ENCODE measurements around the gene SCUBE2.
"Not testable (repeated sequence)": the region's sequence is repeated elsewhere in the genome, so short reads cannot be mapped to it uniquely, and the experiment has no call there.

The SCUBE2 gene

DNA sequence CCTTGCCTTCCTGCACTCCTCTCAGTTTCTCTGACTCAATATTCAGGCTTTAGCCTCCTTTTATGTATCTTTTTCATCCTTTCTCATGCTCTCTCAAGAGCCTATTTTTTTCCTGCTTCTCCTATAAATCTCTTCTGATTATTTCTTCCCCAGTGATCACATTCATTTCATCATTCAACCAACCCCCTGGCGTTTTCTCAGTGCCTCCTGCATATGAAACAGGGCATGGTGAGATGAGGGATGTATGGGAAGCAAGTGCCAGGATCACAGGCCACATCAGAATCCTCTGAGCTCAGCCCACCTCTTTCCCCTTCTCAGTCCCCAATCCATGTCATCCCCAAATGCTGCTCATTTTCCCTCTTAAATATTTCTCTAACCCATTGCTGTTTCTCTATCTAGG is 48.9 kb downstream of the SCUBE2 start:
- no peak for DNase-seq (ENCODE audit: low read depth)

DNA sequence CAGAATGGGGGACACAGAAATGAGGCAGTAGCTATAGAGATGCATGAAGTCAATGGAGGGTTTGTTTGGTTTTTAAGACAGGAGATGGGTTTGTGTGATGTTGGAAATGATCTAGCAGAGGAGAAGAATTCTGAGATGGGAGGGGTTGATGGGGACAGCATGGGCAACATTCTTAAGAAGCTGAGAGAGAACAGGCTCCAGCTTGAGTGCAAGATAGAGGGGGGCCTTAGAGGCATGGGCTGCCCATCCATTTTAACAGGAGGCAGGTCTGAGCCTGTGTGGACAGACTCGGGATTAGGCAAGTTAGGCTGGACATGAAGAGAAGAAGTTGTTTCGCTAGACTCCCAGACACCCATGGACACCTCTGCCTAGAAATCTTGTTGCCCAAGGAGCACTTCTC is 49.7 kb downstream of the SCUBE2 start:
- no peak for DNase-seq (ENCODE audit: low read depth)

DNA sequence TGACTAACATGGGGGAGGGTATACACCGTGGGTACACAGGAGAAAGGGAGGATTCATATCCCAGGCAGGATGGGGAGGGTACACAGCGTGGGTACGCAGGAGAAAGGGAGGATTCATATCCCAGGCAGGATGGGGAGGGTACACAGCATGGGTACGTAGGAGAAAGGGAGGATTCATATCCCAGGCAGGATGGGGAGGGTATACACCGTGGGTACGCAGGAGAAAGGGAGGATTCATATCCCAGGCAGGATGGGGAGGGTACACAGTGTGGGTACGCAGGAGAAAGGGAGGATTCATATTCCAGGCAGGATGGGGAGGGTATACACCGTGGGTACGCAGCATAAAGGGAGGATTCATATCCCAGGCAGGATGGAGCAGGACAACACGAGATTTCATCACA is 51.0 kb downstream of the SCUBE2 start:
- no peak for DNase-seq (ENCODE audit: low read depth)

DNA sequence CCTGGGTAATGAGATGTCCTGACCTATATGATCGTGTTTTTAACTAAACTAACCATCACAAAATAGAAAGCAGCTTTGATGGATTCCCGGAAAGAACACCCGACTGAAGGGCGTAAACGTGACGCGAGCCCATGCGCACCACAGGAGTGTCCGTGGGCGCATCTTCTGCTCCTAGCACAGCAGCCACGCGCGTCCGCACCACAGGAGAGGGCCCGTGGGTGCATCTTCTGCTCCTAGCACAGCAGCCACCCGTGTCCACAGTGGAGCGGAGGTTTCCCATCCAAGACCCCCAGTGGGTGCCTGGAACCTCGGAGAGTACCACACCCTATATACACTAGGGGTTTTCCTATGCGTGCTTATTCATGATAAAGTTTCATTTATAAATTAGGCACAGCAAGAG is 51.5 kb downstream of the SCUBE2 start:
- no peak for DNase-seq (ENCODE audit: low read depth)

DNA sequence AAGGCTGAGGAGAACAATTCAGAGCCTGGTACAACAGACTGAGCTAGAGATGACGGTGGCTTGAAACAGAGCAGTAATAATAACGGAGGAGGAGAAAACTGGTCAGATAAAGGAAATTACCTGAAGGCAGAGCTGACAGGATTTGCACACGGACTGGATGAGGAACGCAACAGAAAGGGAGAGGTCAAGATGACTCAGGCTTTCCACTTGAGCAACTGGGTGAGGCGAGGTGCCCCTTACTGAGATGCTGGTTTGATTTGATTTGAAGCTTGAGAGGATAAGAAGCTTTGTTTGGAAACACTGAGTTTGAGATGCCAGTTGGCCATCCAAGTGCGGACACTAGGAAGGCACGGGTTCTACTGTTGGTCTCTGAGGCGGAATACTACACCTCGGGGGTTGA is 52.2 kb downstream of the SCUBE2 start:
- peak; percentile 85 for DNase-seq (ENCODE audit: low read depth)

DNA sequence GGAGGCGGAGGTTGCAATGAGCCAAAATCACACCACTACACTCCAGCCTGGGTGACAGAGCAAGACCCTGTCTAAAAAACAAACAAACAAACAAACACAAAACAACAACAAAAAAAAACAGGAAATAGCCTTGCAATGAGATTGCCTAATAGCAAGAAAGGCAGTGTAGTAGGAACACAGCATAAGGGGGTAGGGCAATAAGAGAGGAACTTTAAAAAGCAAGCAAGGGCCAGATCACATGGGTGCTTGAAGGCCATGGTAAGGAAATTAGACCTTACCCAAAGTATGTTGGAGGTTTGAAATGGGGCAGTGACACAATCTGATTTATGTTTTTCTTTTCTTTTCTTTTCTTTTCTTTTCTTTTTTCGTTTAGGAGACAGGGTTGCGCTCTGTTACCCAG is 52.9 kb downstream of the SCUBE2 start:
- no peak for DNase-seq (ENCODE audit: low read depth)

DNA sequence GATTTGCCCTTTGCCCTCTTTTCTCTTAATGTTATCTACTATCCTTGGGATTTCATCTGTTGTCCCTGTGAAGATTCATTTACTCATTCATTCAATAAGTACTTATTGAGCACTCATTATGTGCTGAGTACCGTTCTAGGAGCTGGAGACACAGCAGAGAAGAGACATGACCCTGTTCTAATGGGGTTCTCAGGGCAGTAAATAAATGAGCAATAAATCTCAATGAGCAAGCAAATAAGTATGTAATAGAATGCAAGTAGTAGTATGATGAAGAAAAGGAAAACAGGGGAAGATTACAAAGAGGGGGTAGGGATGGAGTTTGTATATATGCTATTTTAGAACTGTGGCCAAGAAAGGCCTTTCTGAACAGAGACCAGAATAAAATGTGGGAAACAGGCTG is 53.4 kb downstream of the SCUBE2 start:
- peak; percentile 24 for DNase-seq (ENCODE audit: low read depth)

DNA sequence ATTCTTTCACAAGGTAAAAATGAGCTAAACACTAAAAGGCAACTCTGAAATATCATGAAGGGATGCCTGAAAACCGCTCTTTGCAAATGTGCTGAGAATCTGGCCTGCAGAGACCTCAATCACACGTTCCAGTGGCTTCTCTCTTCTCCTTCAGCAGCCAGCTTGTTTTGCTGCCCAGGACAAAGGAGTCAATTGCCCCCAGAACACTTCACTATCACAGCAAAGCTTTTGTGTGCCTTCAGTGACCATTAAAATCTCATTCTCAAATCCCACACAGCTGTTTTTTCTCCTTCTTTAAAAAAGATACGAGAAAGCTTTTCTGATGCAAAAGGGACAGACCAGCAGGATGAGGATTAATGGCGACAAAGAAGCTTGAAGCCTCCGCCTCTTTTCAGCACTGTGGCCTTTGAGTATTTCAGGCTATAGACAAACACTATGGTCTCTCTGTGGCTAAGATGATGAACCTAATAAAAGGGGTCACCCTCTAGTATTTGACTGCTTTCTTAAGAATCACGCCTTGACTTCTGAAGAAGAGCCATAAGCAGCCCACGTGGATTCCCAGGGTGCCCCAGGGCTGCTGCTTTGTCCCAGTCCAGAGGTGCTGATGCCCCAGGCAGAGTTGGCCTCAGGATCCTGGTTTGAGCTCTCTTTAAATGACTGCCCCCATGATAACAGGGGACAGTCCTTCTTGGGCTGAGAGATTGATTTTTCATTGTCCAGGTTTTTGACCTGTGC is 54.2 kb downstream of the SCUBE2 start:
- no peak for DNase-seq (ENCODE audit: low read depth)

DNA sequence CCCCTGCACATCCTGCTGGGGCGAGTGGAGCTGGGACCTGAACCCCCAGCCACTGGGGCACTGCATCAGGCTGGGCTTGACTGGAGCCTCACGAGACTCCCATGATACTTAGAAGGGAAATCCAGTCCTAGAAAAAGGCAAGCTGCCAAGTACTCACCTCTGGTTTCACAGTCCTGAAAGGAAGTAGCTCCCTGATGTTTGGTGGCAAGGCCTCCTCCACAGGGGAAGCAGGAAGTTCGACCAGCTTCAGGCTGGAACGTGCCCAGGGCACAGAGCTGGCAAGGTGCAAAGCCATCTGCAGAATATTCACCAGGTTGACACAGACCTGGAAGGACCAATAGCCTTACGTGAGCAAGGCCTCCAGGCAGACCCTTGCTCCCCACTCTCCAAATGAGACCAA is 60.8 kb downstream of the SCUBE2 start:
- no peak for DNase-seq (ENCODE audit: low read depth)

DNA sequence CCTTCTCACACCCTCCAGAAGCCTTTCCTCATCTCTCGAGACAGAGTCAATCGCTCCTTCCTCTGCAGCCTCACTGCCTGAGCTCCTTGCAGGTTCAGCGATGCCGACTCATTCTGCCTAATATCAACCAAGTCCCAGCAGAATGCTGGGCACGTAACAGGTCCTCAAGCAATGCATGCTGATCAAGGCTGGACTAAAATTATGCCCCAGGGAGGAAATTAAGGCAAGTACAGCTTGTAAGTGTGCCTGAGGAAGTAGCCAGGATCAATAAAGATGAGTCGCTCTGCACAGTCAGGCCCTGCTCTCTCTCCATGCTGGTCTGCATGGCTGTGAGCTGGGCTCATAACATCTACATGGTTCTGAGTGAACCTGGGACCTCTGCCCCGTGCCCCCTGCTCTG is 62.0 kb downstream of the SCUBE2 start:
- no peak for DNase-seq (ENCODE audit: low read depth)

DNA sequence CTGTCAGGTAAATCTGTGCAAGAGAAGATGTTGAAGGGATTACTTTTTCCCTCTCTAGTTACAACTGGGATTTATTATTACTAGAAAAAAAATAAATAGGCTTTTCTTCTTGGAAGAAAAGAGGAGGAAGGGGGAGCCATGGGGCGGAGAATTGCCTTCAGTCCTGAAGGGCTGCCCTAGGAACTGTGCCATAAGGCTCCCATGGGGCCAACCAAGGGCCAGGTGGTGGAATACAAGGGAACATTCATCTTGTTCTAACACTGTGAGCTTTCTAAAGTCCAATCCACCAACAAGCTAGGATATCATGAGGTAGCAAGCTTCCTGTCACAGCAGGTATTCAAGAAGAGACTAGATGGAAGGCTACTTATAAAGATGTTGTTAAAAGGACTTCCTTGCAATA is 62.8 kb downstream of the SCUBE2 start:
- no peak for DNase-seq (ENCODE audit: low read depth)

DNA sequence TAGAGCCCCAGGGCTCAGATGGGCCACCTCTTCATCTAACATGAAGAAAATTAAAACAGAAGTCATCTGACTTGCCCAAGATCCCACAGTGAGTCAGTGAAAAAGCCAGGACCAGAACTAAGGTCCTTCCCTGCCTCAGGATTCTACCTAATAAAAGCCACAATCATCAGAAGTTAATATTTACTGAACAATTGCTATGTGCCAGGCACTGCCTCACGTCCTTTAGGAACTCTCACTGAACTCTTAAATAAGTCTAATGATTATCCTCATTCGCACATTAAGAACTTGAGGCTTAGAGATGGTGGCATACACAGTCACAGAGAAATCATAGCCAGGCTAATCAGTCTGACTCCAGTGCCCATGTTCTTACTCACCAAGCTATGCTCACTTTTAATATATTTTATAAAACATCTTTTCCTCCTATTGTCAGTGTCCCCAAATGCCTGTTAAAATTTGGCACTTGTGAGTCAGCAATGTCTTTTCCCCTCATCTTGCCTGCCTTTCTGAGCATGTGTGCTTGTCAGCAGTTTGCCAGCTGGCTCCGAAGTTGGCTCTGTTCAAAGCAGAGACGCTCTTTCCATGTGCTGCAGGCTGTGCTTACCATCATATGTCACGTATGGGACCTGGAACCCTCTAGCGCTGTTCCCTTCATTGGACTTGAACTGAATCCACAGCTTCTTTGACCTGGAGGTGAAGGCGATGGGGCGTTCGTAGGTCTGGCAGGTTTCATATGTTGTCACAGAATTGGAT is 66.1 kb downstream of the SCUBE2 start:
- no peak for DNase-seq (ENCODE audit: low read depth)

DNA sequence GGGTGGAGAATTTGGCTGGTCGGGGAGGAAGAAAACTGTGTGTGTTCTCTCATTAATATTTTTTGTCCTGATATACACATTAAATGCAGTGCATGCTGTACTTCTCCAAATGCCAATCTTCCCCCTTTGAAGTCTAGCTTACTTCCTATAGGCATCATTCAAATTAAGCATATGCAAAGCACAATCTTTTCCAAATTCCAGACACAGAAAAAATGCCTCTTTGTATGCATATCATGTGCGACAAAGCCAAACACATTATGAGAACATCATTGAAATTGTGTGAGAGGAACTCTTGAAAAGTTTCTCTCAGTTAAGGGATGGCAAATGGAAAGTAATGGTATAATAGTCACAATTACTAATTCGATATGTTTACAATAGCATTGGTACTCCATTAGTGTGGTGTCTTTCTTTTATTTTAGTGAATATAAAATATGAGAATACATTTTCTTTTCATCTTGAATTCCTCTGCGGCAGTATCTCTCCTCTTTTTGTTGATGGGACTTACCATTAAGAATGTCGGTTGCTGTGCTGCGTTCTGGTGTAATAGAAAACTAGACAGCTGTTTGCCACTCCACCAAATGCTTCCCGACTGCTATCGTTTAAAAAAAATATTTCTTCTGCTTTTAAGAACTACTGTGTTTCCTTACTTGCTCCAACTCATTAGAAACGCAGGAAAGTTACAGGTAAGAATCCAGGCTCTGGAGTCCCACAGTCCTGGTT is 68.3 kb downstream of the SCUBE2 start:
- DNase-seq (ENCODE audit: low read depth) = no peak

DNA sequence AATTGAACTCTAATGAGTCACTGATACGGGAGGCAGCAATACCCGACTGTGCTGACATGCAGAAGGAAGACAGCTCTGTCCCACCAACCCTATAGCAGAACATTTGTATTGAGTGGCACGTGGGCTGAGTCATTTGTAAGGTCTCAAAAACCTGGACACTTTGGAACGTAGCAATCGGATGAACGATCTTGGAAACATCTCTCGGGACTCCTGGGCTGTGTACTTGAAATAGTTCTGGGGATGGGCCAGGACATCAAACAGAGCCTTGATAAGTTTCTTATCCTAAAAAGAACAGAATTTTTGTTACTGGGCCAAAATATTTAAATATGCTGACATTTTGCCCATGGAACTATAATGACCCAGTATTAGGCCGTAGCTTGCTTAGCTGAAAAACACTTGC is 70.5 kb downstream of the SCUBE2 start:
- DNase-seq (ENCODE audit: low read depth) = no peak

DNA sequence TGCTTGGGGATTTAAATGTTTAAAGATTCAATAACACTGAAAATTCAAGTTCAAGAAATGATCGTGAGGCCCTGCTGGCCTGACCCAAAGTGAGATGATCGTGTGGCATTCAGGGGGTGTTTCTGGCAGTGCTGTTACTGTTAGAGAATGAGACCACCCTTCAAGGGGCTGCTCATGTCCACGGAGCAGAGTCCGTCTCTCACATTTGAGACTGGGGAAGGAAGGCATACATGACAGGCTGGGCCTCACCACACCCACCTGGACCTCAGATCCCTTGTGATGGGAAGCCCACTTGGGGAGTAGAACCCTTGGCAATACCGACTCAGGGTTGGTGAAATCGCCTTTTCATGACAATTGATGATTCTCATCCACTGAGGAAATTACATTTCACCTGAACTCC is 71.5 kb downstream of the SCUBE2 start:
- no peak for DNase-seq (ENCODE audit: low read depth)

DNA sequence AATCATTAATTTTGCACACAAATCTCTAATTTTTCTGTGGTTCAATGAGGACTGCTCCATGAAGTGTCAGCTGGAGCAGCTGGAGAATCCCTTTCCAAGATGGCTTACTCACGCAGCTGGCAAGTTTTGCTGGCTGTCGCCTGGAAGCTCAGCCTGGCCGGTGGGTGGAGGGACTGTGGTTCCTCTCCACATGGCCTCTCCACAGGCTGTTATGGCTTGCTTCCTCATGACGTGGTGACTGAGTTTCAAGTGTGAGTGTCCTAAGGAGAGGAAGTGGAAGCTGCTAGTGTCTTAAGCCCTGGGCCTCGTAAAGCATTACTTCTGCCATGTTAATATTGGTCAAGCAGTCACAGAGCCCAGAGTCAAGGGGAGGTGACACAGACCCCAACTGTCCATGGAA is 73.6 kb downstream of the SCUBE2 start:
- DNase-seq (ENCODE audit: low read depth) = no peak

DNA sequence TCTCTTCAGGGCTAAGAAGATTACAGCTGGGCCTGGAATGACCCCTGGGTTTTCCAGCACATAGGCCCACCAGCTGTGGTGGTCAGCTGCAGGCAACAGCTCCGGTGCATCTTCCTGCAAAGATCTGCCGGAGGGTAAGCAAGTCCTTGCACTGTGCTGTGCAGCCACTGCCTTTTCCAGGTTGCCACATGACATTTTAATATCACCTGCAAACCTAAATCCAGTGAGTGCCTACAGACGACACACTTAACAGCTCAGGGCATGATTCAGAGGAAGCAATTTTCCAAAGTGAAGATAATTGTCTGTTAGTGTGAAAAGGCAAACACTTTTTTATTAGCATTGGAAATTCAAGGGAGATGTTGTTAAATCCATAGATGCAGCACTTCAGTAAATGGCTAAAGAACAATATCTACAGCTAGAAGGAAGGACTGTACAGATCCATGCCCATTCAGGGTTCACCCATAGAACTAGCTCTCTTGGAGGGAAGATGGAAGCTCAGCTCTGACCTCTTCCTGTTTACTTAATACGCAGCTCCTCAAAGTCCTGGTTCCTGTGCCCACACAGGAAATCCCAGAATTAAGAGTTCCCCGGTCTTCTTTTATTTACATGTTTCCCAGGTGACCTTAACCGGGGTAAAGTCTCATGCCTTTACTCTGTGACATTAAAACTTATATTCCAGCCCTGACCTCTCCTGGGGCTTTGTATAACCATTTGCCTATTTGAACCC is 74.3 kb downstream of the SCUBE2 start:
- DNase-seq (ENCODE audit: low read depth) = no peak

DNA sequence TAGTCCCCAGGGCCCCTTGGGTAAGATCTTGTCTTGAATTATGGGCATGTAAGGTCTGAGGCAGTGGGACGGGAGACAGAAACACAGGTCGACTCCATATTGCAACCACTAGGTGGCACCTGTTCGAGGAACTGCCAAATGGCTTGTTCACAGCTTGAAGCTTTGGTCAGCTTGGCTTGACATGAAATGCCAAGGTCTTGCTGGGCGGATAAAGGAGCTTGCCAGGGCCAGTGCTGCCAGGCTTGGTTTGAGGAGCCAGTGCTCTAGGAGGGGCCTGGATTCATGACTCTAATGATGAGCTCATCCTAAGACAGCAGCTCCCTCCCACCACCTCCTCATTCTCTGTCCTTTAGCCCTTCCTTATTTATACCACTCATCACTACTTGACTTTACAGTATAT is 75.7 kb downstream of the SCUBE2 start:
- peak; percentile 80 for DNase-seq (ENCODE audit: low read depth)

DNA sequence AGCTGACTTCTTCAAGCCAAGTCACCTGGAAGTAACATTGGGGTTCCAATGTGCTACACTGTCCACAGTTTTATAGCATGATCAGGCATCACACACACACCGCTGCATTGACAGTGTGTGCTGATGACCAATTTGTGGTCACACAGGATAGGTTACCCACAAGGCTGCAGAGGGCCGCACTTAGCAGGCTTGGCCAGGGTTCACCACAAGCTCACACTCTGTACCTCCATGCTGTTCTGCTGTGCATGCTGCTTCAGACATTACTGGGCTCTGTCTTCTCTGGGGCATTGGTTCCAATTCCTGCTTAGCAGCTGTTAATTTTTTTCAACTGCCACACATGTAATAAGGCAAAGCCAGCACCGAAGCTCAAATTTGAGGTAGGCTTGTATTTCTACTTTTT is 76.6 kb downstream of the SCUBE2 start:
- DNase-seq (ENCODE audit: low read depth) = no peak

DNA sequence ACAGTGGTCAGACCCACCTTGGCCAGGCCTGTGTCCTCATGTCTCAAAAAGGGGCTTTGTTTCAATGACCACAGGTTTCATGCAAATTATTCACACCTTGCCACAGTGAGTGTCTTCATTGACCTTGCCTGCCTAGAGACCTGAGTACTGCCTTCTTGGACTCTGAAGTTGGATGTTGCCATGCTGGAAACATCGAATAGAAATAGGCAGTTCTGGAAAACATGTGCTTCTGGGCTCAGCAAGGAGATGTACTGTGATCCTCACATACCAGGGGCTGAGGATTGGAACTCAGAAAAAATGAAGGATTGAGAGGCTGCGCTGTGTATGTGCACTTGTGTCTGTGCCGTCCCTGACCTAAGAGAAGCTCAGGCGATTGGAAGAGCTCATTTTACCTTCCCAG is 78.0 kb downstream of the SCUBE2 start:
- DNase-seq (ENCODE audit: low read depth) = no peak

DNA sequence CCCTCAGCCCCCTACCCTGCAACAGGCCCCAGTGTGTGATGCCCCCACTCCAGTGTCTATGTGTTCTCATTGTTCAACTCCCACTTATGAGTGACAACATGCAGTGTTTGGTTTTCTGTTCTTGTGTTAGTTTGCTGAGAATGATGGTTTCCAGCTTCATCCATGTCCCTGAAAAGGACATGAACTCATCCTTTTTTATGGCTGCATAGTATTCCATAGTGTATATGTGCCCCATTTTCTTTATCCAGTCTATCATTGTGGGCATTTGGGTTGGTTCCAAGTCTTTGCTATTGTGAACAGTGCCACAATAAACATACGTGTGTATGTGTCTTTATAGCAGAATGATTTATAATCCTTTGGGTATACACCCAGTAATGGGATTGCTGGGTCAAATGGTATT is 81.9 kb downstream of the SCUBE2 start:
- not testable (repeated sequence) for DNase-seq (ENCODE audit: low read depth)

DNA sequence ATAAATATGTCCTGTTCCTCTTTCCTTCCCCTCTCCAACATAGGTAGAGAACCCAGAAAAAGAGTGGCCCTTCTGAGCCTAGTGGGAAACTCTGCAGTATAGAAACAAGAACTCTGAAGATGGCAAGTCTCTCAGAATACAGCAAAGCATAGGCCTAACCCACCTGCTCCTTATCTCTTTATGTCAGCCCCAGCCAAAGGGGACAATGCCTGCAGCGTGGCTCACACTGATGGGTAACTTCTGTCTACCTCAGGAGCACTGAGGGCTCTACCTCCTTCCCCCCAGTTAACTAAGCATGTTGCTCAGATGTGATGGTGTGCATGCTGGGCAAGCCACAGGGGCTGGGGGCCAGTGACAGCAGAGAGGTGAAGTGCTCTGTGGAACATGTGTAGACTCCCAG is 82.7 kb downstream of the SCUBE2 start:
- no peak for DNase-seq (ENCODE audit: low read depth)

All from amniotic epithelial cell (primary cell).